Activated CD4-positive, alpha-beta T cell treated with anti-CD3 and anti-CD28 coated beads for 48 hours (primary cell): ENCODE results near the gene ADAR.

Experiments
- DNase-seq: peaks from one replicate; pipeline ENCODE4 v3.0.0-alpha.2; 2020

The ADAR gene

GRCh38 chr1:154616659-154617345 is 8.8 kb upstream of the ADAR start:
- DNase-seq, result no peak

DNA sequence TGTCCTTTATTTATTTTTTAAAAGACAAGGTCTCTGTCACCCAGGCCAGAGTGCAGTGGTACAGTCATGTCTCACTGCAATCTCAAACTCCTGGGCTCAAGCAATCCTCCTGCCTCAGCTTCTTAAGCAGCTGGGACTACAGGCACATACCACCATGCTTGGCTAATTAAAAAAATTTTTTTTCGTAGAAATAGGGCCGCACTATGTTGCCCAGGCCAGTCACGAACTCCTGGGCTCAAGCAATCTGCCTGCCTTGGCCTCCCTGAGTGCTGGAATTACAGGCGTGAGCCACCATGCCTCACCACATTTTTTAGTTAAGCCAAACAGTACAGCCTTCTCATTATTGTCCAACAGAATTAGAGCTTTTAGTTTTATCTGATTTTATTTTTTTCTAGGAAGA is 7.4 kb upstream of the ADAR start:
- DNase-seq, result no peak

- peak; percentile 18 for DNase-seq
Observed at GRCh38 chr1:154614901-154615300, 6.9 kb upstream of the ADAR start.

- DNase-seq, result no peak
Observed at GRCh38 chr1:154614247-154614646, 6.3 kb upstream of the ADAR start.

- DNase-seq, result no peak
Observed at GRCh38 chr1:154611150-154611862, 3.3 kb upstream of the ADAR start.

DNA sequence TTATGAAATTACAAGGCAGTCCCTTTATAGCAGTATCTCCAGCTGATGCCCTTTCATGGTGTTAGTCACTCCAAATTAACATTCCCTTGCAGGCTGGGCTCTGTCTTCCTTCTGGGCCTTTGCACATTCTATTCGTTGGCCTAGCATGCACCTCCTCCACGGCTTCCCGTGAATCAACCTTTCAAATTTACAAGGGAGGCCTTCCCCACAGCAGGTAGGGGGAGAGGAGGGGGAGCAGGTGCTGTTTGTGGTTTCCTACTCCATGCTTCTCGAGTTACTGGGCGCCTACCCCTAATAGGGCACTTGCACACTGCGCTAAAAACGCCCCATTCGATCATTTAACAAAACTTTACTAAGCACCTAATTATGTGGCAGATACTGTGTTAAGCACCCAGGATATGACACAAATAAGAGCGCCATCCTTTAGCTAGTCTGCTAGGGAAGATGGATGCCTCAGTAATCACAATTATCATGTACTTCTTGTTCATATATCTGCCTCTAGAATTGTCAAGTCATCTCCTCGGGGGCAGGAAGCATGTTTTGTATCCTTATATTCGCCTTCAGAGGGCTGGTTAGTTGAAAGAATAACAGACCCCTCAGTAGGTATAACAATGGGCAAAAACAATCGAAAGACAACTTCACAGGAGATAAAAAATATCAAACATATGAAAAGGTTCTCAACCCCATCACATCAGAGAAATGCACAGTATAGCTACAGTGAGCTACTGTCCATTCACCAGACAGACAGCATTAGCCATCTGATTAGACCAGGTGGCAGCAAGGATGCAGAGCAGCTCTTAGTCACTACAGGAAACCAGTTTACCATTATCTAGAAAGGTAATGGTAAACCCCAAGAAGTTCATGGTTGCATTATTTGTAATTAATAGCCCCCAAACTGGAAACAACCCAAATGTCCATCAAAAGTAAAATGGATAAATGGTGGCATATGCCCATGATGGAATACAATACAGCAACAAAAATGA is 1.7 kb upstream of the ADAR start:
- peak; percentile 68 for DNase-seq

- peak; percentile 55 for DNase-seq
Observed at GRCh38 chr1:154608397-154609270, 648 bp upstream of the ADAR start.

DNA sequence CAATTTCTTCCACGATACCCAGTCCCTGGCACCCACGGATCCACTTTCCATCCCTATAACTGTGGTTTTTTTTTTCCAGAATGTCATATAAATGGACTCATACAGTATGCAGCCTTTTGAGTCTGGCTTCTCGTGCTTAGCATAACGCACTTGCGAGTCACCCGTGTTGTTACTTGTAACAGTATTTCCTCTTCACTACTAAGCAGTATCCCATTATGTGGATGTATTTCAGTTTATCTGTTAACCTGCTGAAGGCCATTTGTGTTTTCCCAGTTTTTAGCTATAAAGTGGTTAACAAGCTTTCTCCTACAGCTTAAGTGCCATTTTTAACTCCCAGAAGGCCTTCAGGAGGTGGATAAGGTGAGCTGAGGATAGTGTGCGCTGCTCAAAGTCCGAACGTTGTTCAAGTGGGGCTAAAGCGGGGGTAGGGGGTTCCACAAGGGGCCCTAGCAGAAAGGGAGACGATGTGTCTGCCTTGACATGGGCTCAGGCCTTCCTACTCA is 829 bp downstream of the ADAR start:
- peak; percentile 29 for DNase-seq

- no peak for DNase-seq
Observed at GRCh38 chr1:154605534-154605933, 2.5 kb downstream of the ADAR start.

DNA sequence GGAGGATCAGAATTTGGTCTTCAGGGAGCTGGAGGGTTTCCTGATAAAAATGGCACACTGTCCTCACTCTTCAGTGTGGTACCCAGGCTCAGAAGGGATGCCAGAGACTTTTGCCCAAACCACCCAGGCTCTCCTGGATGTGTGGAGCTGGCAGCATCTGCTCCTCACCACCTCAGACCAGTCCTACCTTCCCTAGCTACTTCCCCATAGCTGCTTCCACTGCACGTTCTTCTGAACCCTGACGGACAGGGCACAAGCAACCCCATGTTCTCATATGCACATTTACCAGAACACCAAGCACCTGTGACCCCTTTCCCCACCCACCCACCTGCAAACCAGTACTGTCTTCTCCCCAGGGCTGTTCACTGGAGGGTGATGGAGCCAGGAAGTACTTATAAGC is 4.7 kb downstream of the ADAR start:
- no peak for DNase-seq

- no peak for DNase-seq
Observed at GRCh38 chr1:154599658-154600057, 8.3 kb downstream of the ADAR start.

DNA sequence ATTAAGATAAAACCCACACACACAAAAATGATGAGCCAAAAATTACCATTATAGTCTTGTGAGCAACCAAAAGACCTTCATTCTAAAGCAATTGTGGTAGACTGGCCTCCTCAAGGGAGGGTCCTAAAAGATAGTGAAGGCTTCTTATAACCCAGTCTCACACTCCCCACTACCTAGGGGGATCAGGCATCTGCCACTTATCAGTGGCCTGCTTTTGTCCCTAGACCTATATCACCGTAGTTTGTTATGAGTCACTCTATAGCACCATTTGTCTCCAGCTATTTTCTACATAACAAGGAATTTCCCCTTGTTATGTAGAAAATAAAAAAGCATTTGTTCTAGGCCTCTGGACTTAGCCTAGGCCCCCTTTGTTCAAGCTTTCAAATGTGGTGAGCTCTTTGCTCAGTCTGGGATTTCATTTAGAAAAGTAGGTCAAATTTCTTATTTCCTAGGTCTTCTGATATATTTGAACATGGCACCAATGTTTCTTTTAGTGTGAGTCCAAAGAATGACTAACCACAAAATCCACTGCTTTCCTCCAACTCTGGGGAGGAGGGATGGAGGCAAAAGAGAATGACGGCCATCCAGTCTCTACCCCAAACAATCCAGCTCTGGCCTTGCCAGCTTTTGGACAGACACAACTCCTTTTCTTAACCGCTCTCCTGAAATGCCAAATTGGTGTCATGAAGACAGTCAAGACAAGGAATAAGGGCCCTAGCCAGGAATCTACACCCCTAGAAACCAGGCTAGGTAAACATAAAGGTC is 8.9 kb downstream of the ADAR start:
- DNase-seq, result no peak

DNA sequence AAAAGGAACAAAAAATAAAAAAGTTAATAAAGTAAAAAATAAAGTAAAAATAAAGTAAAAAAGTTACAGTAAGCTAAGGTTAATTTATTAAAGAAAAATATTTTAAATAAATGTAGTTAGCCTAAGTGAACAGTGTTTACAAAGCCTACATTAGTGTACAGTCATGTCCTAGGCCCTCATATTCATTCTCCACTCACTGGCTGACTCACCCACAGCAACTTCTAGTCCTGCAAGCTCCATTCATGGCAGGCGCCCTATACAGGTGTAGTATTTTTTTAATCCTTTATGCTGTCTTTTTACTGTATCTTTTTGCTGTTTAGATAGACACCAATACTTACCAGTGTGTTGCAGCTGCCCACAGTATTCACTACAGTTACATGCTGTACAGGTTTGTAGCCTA is 12.4 kb downstream of the ADAR start:
- DNase-seq, result no peak

GRCh38 chr1:154594811-154595210 is 13.2 kb downstream of the ADAR start:
- no peak for DNase-seq

GRCh38 chr1:154593390-154593789 is 14.6 kb downstream of the ADAR start:
- no peak for DNase-seq

DNA sequence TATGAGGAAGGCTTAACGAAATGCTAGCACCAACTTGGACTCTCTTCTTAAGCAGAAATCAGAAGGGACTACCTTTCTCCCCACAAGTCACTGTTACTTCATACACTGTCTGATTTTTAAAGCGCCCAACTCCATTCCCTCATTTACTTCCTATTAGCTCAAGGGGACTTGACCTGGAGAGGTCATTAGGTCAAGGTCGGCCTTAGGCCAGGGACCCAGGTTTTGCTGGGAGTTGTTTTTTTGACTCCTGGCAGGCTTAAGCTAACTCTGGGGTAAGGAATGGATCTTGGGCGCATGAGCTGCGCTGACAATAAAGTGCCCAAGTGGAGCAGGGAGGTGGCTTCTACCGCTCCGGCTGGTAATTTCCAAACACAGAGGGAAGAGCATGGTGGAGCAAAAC is 16.8 kb downstream of the ADAR start:
- no peak for DNase-seq

DNA sequence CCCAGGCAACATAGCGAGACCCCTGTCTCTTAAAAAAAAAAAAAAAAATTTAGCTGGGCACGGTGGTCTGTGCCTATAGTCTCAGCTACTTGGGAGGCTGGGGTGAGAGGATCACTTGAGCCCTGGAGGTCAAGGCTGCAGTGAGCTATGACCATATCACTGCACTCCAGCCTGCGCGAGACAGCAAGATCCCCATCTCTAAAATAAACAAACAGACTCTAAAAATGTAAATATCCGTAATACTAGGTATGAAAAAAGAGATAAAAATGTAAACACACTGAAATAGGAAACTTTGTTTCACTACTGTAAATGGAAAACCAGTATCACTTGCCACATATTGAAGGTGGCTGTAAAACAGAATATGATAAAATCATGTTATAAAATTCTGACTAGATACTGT is 17.2 kb downstream of the ADAR start:
- no peak for DNase-seq

GRCh38 chr1:154589780-154590179 is 18.2 kb downstream of the ADAR start:
- DNase-seq, result no peak

GRCh38 chr1:154586641-154587040 is 21.3 kb downstream of the ADAR start:
- DNase-seq, result no peak

- no peak for DNase-seq
Observed at GRCh38 chr1:154586231-154586630, 21.8 kb downstream of the ADAR start.

- DNase-seq, result no peak
Observed at GRCh38 chr1:154584267-154584994, 23.6 kb downstream of the ADAR start.
